NCI-H345 (cell line): ENCODE measurements around the gene CRB1.

Experiments used
- DNase-seq: peaks from one replicate; lab custom pipeline; 2025; lab: John Stamatoyannopoulos, UW

The CRB1 gene

DNA sequence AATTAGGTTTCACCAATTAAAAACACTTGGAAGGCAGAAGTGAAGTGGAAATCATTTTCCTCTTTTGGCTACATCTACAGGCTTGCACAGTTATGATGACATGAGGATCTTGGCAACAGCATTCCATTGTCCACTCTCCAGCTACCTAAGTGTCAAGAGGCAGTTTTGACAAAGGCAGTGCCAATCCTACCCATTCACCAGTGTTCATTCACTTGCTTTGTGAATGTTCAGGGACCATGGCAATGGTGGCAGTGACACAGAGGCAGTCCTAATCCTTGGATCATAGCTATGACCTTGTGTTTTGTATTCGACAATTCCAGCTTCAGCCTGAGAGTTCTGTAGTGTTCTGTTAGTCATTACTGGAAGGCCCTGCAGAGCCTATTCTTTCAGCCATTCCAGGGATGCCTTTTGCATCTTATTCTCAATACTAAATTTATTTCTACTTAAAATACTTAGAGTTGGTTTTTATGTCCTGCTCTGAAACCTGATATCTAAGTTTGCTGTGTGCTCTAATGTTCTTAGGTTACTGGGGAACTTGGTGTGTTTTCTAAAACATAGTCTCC lies 36.7 kb downstream of the CRB1 start:
- DNase-seq, result no peak

DNA sequence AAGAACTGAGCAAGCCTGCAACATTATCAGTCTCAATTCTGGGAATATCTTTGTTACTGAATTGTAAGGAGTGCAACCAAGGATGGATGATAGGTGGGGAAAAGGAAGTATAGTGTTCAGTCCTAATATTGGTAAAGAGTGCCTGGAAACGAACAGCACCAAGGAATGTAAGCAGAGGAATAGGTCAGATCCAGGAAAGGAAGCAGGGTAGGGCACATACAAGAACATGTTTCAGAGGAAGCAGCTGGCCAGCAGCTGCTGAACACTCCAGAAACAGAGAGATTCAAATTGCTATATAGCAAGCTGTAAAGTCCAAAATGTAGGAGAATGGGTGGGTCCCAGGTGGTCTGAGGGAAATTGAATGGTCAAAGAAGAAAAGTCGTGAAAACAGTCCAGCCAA lies 37.9 kb downstream of the CRB1 start:
- DNase-seq, result no peak

DNA sequence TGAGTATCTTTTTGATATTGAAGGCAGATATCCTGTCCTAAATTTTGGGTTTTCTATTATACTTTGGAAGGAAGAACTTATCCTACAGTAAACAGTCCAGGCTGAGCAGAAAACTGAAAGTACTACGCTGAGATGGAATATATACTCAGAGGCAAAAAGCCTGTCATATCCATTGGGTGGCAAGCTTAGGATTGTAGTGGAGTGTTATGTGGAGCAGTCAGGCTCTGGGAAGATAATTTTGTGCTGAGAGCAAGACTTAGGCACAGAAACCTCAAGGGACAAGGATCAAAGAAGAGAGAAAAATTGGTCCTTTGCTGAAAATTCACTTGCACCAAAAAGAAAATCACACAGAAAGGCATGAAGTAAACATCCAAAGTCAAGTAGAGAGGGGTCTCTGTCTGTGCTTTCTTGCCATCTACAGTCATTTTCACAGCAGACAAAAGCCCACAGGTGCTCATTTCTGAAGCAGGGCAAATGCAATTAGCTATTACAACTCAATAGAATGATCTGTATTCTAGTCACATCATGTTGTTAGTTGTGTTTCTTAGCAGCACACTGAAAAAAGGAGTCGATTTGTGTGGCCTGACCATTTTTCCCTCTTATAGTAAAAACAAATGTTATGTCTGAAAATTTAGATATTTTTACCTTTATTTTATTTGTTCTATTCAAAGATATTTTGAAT lies 38.5 kb downstream of the CRB1 start:
- DNase-seq, result no peak

DNA sequence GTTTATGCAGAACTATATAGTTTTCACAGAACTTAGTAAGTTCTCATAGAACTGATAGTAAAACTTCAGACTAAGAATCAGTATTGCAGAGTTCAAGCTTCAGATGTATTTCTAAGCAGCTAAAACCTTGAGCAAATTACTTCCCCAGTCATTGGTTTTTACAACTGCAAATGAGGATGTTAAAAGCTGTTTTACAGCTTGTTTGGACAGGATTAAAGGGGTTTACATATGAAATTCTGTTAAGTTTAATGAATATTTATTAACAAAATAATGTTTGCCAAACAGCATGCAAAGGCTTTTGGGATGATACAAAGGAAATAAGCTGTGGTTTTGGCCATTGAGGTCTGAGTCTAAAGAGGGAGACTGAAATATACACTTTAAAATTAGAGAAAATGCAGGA lies 39.1 kb downstream of the CRB1 start:
- DNase-seq, result no peak

DNA sequence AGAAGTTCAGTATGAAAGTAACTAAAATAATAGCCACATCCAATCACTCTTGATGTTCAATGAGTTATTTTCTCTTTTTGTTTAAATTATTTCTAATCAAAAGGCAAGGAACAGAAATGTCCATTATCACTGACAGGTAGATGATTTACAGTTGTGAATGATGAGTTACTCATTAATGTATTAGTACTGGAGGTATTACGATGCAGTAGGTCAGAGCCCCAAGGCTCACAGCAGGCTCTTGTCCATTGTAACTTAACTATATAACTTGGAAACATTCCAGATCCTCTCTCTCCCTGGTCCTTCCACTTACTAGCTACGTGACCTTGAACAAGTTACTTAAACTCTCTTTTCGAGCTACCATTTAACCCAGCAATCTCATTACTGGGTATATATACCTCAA lies 39.5 kb downstream of the CRB1 start:
- DNase-seq, result no peak

DNA sequence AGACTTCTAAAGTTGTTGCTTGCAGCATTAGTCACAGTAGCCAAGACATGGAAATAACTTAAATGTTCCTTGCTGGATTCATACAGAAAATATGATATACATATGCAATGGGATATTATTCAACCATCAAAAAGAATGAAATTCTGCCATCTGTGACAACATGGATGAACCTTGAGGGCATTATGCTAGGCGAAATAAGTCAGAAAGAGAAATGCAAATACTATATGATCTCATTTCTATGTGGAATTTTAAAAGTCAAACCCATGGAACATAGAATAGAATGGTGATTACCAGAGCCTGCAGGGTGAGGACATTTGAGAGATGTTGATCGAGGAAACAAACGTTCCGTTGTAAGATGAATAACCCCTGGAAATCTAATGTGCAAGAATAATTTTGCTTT lies 43.0 kb downstream of the CRB1 start:
- no peak for DNase-seq

DNA sequence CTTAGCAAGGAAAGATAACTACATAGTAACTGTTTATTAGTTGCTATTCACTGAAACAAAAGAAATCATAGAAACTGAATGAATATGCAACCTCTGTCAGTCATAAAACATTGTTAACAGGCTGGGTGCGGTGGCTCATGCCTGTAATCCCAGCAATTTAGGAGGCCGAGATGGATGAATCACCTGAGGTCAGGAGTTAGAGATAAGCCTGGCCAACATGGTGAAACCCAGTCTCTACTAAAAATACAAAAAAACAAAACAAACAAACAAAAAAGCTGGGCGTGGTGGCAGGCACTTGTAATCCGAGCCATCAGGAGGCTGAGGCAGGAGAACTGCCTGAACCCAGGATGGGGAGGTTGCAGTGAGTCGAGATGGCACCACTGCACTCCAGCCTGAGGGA lies 44.1 kb downstream of the CRB1 start:
- no peak for DNase-seq

DNA sequence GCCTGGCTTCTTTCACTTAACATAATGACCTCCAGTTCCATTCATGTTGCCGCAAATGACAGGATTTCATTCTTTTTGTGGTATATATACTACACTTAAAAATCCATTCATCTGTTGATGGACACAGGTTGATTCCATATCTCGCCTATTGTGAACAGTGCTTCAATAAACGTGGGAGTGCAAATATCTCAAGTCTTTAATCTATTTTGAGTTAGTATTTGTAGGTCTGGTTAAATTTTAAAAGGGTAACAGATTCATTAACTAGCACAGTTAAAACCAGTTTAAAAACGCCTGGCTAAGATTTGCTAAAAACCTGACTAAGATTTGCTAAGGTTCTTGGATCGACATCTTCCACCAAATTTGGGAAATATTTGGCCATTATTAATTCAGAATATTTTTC lies 45.7 kb downstream of the CRB1 start:
- no peak for DNase-seq

DNA sequence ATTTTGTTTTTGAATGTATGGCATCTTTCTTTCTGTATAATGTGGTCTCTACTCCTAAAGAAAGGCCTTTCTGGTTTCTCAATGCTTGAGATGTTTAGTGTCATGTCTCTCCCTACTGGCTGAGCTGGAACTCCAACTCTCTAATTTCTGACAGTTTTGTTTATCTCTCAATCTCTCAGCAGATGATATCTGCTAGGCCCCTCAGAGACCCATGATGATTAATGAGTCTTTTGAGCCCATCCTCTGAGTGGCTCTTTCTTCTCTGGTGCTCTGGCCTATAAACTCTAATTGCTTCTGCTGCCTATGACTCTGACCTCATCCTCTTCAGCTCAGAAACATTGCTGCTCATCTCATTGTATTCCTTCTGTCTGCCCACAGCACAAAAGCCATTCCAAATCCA lies 46.6 kb downstream of the CRB1 start:
- DNase-seq, result no peak

DNA sequence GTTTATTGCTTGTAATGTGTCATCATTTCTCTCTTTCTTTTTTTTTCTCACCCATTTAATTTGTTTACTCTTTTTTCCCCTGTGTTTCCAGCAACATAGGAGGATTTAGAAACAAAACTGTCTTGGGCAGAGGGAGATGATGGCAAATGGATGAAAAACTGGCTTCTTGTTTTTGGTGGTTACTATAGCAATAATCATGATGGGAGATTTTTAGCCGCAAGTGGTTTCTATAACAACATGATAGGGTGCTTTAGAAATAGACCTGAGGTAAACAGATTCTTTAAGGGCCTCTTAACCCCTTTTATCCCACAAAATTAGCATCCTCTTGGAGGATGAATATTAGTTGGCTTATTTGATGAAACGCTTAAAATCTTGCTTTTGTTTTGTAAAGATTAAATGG lies 51.6 kb downstream of the CRB1 start:
- DNase-seq, result no peak

DNA sequence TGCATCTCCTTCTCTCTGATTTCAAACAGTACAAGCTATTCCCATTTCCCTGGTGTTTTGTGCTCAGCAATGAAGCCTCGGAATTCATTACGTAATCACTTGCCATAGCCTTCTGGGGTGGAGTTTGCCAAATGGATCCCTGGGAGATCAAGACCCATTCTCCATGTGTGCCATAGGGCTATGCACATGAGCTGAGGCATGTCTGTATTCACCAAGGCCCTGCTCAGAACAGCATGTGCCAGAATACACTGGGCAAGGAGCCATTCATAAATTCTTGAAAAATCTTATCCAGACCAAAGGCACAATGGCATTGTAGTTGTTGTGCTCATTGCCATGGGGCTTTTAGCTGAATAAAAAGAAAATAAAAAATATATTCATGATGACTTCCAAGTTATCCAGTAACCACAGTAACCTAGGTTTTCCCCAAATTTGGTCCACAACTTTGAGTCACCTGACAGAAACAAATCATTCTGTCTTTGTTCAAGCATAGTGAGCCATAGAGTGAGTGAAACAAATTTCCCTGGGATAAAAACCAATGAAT lies 53.0 kb downstream of the CRB1 start:
- DNase-seq, result no peak

DNA sequence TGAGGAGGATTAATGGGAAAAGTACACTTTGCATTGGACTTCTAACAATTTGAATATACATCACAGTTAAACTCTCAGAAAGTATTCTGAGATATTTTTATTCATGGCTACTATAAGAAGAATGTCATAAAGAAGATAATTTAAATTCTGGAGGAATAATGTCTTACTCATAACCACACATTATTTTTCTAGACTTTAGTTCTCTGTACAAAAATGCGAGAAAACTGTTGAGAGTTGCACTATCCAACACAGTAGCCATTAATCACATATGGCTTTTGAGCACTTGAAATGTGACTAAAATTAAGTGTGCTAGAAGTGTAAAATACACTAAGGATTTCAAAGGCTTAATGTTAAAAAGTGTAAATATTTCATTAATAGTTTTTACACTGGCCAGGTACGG lies 53.8 kb downstream of the CRB1 start:
- DNase-seq, result no peak

DNA sequence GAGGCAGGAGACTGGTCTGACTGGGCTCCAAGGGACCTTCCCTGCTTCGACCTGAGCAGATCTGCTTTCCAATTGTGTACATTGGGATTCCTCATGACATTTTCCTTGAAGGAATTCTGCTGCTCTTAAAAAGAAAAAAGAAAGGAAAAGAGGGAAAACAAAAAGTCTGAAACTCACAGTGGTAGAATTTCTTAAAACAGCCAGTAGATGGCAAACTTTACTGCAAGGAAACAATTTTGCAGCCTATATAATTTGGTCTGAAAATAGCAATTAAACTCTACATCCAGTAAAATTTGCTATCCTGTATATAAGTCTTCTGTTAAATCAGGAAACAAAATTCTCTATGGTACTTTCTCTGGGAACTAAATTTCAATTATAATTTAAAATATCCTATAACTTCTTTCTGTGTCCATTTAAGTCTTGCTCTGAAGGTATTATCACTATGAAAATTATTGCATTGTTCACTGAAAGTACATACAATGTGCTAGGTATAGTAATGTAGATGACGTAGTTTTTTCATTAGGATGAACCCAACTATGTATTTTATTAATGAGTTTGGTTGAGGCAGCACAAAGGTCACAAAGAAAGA lies 59.8 kb downstream of the CRB1 start:
- no peak for DNase-seq

DNA sequence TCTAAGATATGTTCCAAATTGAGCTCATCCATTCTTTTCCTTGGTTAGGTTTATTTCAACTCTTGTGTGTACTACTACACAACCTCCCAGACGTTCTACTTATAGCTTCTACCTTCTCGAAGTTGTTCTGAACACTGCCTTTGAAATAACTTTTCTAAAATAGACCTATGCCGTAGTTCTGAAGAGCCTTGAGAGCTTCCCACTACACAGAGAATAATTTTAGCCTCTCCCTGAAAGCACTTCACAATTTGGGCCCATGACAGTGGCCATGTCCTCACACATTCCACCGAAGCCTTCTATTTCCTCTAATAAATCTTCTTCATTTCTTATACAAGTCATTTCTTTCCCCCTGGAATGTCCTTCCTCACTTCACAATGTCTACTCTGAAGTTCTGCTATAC lies 62.2 kb downstream of the CRB1 start:
- DNase-seq, result no peak

DNA sequence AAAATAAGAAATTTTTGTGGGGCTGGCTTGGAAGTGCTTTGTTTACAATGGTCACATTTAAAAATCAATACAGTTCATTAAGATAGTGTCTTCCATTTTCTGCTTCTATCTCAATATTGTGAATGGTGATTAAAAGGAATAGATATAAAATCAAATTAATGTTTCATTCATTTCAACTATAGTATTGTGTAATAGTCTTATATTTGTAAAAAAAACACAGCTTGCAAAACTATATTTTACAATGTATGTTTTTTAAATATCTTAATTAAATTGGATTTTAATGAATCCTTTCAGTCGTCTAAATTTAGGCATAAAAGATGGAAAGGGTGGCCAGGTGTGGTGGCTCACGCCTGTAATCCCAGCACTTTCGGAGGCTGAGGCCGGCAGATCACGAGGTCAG lies 63.5 kb downstream of the CRB1 start:
- no peak for DNase-seq

DNA sequence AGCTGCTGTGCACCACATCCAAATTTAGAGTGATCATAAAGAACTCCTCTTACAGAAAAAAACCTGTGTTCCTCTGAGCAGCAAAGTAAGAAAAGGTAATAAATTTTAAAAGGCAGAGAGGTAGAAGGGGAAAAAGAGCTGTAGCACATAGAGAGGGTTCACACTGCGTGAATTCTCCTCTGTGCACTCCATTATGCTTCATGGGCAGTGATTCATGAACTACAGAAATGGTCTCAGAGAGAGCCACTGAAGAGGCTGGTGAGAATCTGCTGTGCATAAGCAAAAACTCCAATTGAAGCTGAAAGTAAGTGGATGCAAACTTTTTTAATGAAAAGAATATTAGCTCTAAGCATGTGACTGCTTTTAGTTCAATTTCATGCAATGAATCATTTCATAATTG lies 65.0 kb downstream of the CRB1 start:
- no peak for DNase-seq

DNA sequence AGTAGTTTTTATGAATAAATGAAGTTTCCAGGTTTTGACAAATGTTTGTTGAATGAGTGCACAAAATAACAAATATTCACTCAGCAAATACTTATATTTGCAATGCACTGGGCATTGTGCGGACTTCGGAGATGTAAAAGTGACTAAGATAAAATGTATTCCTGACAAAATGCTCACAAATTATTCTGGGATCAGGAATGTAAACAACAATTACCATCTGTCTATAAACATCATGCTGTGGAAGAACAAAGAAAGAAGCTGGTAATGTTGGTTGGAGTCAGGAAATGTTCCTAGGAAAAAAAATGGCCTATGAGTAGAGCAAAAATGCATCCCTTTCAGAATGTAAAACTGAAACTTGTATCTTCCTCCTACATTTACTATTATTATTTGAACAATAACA lies 68.5 kb downstream of the CRB1 start:
- DNase-seq, result no peak

DNA sequence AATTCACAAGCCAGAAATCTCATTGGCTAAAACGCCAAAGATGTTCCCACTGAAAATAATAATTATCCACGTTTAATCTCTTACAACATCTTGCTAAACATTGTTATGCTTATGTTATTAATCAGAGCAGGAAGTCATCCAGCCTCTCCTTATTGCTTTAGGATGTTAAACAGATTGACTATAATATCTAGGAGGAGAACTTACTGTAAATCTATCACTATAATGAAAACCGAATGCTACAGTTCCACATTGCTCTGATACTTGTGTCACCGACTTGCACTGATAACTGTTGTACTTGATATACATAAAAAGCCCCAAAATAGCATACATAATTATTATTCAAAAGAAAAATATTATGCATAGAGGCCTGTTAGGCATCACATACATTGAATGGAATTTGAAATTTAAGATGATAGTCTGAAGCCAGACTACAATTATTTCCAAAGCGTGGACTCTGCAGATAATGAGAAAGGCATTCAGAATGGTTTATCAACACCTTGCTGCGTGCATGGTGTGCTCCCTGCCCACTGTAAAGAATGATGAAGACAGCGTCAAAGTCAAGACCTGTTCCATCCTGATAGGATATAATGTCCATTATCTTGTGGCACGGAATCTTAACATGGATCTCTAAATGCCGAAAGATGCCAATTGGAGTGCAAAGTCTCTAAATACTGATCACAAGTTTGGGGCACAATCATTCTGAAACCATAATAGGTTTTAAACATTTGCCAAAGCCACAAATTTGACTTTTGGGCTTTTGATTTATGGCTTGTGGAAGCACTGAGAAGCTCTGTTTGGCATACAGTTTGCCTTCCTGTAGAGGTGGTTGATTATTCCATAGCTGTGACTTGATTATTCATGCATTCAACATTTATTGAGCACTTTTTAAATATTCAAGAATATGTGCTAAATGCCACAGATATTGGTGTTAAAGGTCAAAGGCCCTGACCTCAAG lies 71.3 kb downstream of the CRB1 start:
- DNase-seq, result no peak

DNA sequence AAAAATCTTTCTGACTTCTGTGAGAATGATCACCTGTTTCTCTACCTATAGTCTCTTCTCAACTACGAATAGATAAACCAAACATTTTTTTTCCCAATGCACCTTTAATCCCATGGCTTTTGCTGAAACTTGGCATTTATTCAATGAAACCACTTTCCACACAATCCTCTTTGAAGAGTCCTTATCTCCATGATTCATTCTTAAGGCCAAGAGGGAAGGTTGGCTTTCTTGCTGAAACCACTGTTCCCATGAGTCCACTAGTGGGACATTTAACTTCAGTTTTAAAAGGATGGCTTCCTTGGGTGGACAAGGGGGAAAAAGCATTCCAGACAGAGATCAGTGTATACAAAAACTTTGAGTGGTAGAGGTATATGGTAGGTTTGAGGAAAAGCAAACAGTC lies 73.6 kb downstream of the CRB1 start:
- DNase-seq, result no peak

DNA sequence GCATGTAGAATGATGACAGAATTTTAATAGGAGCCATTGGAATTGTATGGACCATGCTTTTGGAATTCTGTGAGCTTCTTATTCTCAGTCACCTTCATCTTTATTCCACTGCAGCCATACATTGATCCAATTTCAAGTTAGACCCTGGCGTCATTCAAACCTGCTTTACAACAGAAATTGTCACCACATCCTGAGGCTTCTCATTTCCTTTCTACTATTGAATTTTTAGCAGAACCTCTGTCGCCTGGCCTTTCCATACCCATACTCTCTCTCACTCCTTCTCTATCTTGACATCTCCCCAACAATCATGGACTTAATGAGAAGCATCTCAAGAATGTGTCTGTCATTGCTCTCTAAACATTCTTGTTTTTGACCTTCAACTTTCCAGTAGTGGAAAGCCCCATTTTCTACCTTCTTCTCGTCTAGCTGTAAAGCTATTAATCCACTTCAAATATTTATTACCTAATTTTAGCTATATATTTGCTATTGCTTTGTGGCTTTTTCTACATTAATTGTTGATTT lies 74.1 kb downstream of the CRB1 start:
- DNase-seq, result no peak

DNA sequence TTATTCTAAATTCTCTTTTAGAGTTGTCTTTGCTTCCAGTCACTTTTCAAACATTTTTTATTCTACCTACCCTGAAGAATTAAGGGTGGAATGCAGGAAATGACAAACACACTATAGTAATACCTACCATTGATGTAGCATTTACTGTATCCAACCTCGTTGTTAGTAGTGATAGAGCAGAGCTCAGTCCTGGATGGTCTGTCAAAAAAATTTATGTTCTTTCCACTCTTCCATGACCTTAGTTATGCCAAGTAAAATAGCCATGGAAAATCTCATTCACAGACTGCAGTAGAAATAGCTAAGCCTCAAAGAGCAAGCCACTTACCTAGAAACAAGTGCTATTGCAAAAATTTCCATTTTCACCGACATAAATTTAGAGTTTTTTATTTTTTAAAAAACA lies 74.6 kb downstream of the CRB1 start:
- DNase-seq, result no peak

DNA sequence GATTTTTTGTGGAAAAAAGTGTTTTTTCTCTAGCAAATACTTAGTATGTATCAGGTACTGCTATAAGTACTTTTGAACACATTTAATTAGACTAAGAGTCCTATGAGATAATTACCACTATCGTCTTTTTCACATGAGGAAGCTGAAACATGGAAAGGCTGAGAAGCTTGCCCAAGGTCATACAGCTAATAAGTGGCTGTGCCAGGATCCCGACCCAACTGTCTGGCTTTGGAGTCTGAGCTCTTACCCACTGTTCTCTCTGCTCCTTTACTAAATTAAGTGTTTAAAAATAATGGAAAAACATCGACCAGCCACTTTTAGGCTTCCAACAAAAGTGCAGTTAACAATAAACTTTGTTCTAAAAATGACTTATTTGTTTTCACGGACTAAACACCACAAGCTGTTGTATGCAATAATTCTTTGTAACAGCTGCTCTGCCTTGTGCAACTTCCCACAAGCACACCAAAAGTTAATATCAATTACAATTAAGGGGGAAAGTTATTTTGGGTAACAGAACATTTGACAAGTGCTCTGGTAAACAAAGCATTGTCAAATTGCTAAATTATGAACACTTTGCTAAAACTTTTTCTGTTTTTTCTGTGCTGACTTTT lies 75.7 kb downstream of the CRB1 start:
- DNase-seq, result no peak
